ENCODE measurements around the gene UBE2F. TPM values are rescaled to one million over a fixed set of nuclear protein-coding genes. Genes with fewer than 3 reads are reported as not detected.

UBE2F gene
- total and polyA plus RNA-seq, 2 of the 4 experiments (the other 2 are of a cell fraction): 44.6 to 59.8 TPM

- Histone ChIP-seq H2AFZ (replicated peaks; ENCODE audit: low read length, poor library complexity) (no peak overlapping the region), H3K23ac (ENCODE audit: low read depth, low read length) (no peak overlapping the region), H3K36me3 (ENCODE audit: control insufficient read depth, insufficient read depth, low read length) (no peaks in the 10 kb centered on the region), H2AK5ac (ENCODE audit: low read depth, low read length) (no peak overlapping the region), H2BK20ac (ENCODE audit: low read depth, low read length) (no peak overlapping the region), H3K4me3 (ENCODE audit: insufficient read depth, low read depth, low read length) (no peak overlapping the region), H3K56ac (ENCODE audit: extremely low read depth, insufficient read depth, low read length) (no peak overlapping the region), H4K8ac (ENCODE audit: low read depth in 2 of 2, low read length in 2 of 2) (no peak overlapping the region), H3K4me1 (ENCODE audit: control insufficient read depth, insufficient read depth, low read length) (peaks cover 2% of the 10 kb centered on the region; the same call in 1 of the 2 replicates), H3K27ac (ENCODE audit: insufficient read depth, low read length) (no peak overlapping the region), H4K20me1 (ENCODE audit: insufficient read depth, low read length) (no peaks in the 10 kb centered on the region), H4K91ac (ENCODE audit: insufficient read depth, low read depth, low read length) (no peak overlapping the region), H2BK5ac (ENCODE audit: low read depth, low read length, poor library complexity, severe bottlenecking) (no peak overlapping the region), H3K4ac (ENCODE audit: low read depth, low read length) (no peak overlapping the region), H3K27me3 (ENCODE audit: control insufficient read depth, insufficient read depth, low read length) (peaks cover 22% of the 10 kb centered on the region), H3K18ac (ENCODE audit: low read depth, low read length) (no peak overlapping the region), H2BK120ac (ENCODE audit: low read depth, low read length) (no peak overlapping the region), H3K9me1 (ENCODE audit: insufficient read depth, low read length) (no peaks in the 10 kb centered on the region), H3K79me1 (ENCODE audit: low read depth in 1 of 2, low read length in 2 of 2) (no peaks in the 10 kb centered on the region), H4K5ac (ENCODE audit: low read depth, low read length) (no peak overlapping the region), H3K4me2 (ENCODE audit: low read depth, low read length) (no peak overlapping the region), H3K14ac (replicated peaks; ENCODE audit: low read depth, low read length) (no peak overlapping the region), H3K9me3 (ENCODE audit: control insufficient read depth, insufficient read depth, low read length) (no peaks in the 10 kb centered on the region), H2AK9ac (replicated peaks; ENCODE audit: low read depth, low read length, poor library complexity) (no peak overlapping the region), H2BK15ac (ENCODE audit: low read depth, low read length) (no peak overlapping the region), H3K9ac (ENCODE audit: low read depth, low read length) (no peak overlapping the region)
- ATAC-seq (ENCODE audit: low read depth) (no peak), DNase-seq (no peak)
- TF ChIP-seq BHLHE40 (IDR thresholded peaks at IDR 0.05; ENCODE audit: low read depth, low read length) (no peak), SMC3 (IDR thresholded peaks at IDR 0.05; ENCODE audit: low read depth, low read length) (no peak), CTCF (conservative IDR thresholded peaks at IDR 0.05; ENCODE audit: low read depth, low read length) (no peak), ELK1 (IDR thresholded peaks at IDR 0.05; ENCODE audit: borderline replicate concordance, low read depth, low read length) (no peak), MAZ (IDR thresholded peaks at IDR 0.05; ENCODE audit: borderline replicate concordance, low read depth, low read length) (no peak), CEBPB (IDR thresholded peaks at IDR 0.05; ENCODE audit: low read depth, low read length) (no peak), POLR2A (IDR thresholded peaks at IDR 0.05; ENCODE audit: low read depth, low read length) (no peak), NFE2L2 (IDR thresholded peaks at IDR 0.05; ENCODE audit: low read depth, low read length) (no peak), FOS (IDR thresholded peaks at IDR 0.05; ENCODE audit: low read depth, low read length) (no peak), MAFK (IDR thresholded peaks at IDR 0.05; ENCODE audit: low read depth, low read length) (no peak), RFX5 (IDR thresholded peaks at IDR 0.05; ENCODE audit: low read depth, low read length) (no peak), MXI1 (IDR thresholded peaks at IDR 0.05; ENCODE audit: borderline replicate concordance, low read depth, low read length) (no peak), CHD1 (IDR thresholded peaks at IDR 0.05; ENCODE audit: low read depth, low read length) (no peak), RAD21 (IDR thresholded peaks at IDR 0.05; ENCODE audit: low read length) (no peak), RCOR1 (IDR thresholded peaks at IDR 0.05; ENCODE audit: insufficient replicate concordance, low read length) (no peak)
- TF ChIP-seq, protein P1, sequence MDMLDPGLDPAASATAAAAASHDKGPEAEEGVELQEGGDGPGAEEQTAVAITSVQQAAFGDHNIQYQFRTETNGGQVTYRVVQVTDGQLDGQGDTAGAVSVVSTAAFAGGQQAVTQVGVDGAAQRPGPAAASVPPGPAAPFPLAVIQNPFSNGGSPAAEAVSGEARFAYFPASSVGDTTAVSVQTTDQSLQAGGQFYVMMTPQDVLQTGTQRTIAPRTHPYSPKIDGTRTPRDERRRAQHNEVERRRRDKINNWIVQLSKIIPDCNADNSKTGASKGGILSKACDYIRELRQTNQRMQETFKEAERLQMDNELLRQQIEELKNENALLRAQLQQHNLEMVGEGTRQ (IDR thresholded peaks at IDR 0.05; ENCODE audit: low read depth, low read length): no peak
- ChIA-PET POLR2A (ENCODE audit: unreplicated experiment) (no interaction called here), CTCF (no interaction called here)
- no TSS peak for BruUV-seq (replicated peaks)
- no CpG with 5 or more reads among the region's 2 CpGs for WGBS, 2 experiments (ENCODE audit: extremely low coverage in 2 of 2, insufficient read length in 1 of 2)
- intact Hi-C loops (cut with micrococcal nuclease): no loop called here
- in situ Hi-C loops (cut with MboI; ENCODE audit: low sequenced_read_pairs): no loop called here
- dilution Hi-C loops (cut with HindIII; ENCODE audit: low sequenced_read_pairs, unreplicated experiment): no loop called here
Observed at GRCh38 chr2:237952851-237953250, 14.0 kb upstream of the UBE2F start.
